ENCODE results near the gene KMO. TPM values are rescaled to one million over a fixed set of nuclear protein-coding genes. Genes with fewer than 3 reads are reported as not detected.
A peak's percentile ranks its signal among the peaks of the same experiment; 100 is the strongest.

The KMO gene
- total RNA-seq, 1 experiment from 2014 or later: not detected

DNA sequence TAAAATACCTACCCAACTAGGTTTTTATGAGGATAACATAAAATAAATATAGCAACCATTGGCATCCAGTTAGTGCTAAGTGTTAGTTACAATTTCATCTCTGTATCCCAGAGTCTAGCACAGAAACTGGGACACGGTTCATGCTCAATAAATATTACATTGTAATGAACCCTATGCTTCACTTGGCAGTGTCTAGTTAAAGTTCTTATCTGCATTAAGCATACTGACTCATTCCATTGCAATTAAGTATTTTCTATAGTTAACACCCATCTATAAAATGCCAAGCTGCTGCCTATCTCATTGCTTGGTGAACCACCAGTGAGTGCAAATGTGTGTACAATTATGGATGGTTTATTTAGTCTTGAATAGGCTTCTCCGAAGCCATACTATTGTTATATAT, 92.8 kb downstream of the KMO start (continued):
- TF ChIP-seq MXD4 (CRISPR knock-in tag; IDR thresholded peaks at IDR 0.05; ENCODE audit: borderline replicate concordance) (no peak), ZNF396 (CRISPR knock-in tag; IDR thresholded peaks at IDR 0.05; ENCODE audit: borderline replicate concordance) (no peak)

DNA sequence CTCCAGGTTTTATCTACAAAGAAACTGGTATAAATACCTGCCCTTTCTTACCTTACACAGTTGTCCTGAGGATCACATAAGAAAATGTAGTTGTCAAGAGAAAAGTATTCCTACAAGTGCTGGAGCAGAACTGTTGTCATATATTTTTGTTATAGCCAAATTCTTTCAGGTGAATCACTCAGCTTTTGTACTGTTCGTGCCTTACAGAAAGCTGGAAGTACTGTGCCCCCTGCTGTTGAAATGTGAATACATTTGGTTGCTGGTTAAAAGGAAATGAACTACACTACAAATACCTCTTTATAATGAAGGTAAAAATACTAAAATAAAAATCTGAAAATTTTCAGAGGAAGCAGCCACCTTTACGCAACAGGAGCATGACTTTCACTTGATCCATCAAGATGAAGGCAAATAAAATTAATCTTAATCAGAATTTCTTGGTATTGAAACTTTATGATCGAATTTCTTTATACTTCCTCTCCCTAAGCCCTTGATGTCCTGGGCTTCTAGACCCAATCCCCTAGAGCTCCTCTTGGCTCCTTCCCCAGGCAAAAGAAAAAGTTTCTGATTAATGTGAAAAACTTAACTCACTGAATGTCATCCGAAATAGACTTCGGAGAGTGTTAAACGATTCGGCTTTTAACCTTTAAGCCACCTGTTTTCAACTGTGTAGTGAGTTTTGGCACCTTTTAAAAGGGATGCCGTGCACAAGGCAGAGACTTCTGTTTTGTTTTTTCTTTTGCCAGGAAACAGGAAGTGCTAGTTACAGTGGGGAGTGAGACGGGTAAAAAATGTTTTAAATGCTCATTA, 95.5 kb downstream of the KMO start:
- ATAC-seq: peak; percentile 65
- H3K27ac Mint-ChIP-seq: peak overlapping the region; percentile 73
- H3K4me1 Mint-ChIP-seq: peaks cover 34% of the 10 kb centered on the region
- ChIA-PET CTCF (interaction anchor here (0.6 to 1.6 kb wide), 6 partner anchors 10 to 358 kb away, joined by 3 to 8 read pairs (median 3); no protein-coding TSS in a partner anchor), POLR2A (interaction anchor here (1.5 kb wide), 1 partner anchor 13 kb away, joined by 3 read pairs; the partner anchor contains the start of genes CHML and OPN3)
- no peak for DNase-seq (ENCODE audit: low spot score)
- H3K27me3 Mint-ChIP-seq (ENCODE audit: low read depth): no peaks in the 10 kb centered on the region
- H3K36me3 Mint-ChIP-seq: peaks cover 10% of the 10 kb centered on the region; the same call in 1 of the 2 replicates
- TF ChIP-seq CREM (CRISPR knock-in tag; IDR thresholded peaks at IDR 0.05) (no peak), FOXJ3 (CRISPR knock-in tag; IDR thresholded peaks at IDR 0.05; ENCODE audit: borderline replicate concordance) (no peak), MXD4 (CRISPR knock-in tag; IDR thresholded peaks at IDR 0.05; ENCODE audit: borderline replicate concordance) (no peak), TCF7 (CRISPR knock-in tag; IDR thresholded peaks at IDR 0.05; ENCODE audit: low read depth) (no peak), ZNF423 (CRISPR knock-in tag; IDR thresholded peaks at IDR 0.05) (no peak), GRHL2 (CRISPR knock-in tag; IDR thresholded peaks at IDR 0.05; ENCODE audit: insufficient replicate concordance, severe bottlenecking) (no peak), MAX (CRISPR knock-in tag; IDR thresholded peaks at IDR 0.05) (no peak), PRDM15 (CRISPR knock-in tag; IDR thresholded peaks at IDR 0.05) (no peak), HMGXB4 (CRISPR knock-in tag; IDR thresholded peaks at IDR 0.05) (no peak), JUN (CRISPR knock-in tag; IDR thresholded peaks at IDR 0.05) (no peak), SP1 (CRISPR knock-in tag; conservative IDR thresholded peaks at IDR 0.05) (no peak)
- TF ChIP-seq, protein P1, sequence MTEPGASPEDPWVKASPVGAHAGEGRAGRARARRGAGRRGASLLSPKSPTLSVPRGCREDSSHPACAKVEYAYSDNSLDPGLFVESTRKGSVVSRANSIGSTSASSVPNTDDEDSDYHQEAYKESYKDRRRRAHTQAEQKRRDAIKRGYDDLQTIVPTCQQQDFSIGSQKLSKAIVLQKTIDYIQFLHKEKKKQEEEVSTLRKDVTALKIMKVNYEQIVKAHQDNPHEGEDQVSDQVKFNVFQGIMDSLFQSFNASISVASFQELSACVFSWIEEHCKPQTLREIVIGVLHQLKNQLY (CRISPR knock-in tag; IDR thresholded peaks at IDR 0.05): no peak
- TF ChIP-seq, protein P2, sequence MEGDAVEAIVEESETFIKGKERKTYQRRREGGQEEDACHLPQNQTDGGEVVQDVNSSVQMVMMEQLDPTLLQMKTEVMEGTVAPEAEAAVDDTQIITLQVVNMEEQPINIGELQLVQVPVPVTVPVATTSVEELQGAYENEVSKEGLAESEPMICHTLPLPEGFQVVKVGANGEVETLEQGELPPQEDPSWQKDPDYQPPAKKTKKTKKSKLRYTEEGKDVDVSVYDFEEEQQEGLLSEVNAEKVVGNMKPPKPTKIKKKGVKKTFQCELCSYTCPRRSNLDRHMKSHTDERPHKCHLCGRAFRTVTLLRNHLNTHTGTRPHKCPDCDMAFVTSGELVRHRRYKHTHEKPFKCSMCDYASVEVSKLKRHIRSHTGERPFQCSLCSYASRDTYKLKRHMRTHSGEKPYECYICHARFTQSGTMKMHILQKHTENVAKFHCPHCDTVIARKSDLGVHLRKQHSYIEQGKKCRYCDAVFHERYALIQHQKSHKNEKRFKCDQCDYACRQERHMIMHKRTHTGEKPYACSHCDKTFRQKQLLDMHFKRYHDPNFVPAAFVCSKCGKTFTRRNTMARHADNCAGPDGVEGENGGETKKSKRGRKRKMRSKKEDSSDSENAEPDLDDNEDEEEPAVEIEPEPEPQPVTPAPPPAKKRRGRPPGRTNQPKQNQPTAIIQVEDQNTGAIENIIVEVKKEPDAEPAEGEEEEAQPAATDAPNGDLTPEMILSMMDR (IDR thresholded peaks at IDR 0.05): no peak
- TF ChIP-seq, protein P3, sequence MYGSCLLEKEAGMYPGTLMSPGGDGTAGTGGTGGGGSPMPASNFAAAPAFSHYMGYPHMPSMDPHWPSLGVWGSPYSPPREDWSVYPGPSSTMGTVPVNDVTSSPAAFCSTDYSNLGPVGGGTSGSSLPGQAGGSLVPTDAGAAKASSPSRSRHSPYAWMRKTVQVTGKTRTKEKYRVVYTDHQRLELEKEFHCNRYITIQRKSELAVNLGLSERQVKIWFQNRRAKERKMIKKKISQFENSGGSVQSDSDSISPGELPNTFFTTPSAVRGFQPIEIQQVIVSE (CRISPR knock-in tag; IDR thresholded peaks at IDR 0.05; ENCODE audit: borderline replicate concordance): no peak
- TF ChIP-seq, protein P4, sequence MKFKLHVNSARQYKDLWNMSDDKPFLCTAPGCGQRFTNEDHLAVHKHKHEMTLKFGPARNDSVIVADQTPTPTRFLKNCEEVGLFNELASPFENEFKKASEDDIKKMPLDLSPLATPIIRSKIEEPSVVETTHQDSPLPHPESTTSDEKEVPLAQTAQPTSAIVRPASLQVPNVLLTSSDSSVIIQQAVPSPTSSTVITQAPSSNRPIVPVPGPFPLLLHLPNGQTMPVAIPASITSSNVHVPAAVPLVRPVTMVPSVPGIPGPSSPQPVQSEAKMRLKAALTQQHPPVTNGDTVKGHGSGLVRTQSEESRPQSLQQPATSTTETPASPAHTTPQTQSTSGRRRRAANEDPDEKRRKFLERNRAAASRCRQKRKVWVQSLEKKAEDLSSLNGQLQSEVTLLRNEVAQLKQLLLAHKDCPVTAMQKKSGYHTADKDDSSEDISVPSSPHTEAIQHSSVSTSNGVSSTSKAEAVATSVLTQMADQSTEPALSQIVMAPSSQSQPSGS (CRISPR knock-in tag; IDR thresholded peaks at IDR 0.05; ENCODE audit: borderline replicate concordance, low read depth): no peak
- TF ChIP-seq, protein P5, sequence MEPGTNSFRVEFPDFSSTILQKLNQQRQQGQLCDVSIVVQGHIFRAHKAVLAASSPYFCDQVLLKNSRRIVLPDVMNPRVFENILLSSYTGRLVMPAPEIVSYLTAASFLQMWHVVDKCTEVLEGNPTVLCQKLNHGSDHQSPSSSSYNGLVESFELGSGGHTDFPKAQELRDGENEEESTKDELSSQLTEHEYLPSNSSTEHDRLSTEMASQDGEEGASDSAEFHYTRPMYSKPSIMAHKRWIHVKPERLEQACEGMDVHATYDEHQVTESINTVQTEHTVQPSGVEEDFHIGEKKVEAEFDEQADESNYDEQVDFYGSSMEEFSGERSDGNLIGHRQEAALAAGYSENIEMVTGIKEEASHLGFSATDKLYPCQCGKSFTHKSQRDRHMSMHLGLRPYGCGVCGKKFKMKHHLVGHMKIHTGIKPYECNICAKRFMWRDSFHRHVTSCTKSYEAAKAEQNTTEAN (CRISPR knock-in tag; IDR thresholded peaks at IDR 0.05): no peak
- TF ChIP-seq, protein P6, sequence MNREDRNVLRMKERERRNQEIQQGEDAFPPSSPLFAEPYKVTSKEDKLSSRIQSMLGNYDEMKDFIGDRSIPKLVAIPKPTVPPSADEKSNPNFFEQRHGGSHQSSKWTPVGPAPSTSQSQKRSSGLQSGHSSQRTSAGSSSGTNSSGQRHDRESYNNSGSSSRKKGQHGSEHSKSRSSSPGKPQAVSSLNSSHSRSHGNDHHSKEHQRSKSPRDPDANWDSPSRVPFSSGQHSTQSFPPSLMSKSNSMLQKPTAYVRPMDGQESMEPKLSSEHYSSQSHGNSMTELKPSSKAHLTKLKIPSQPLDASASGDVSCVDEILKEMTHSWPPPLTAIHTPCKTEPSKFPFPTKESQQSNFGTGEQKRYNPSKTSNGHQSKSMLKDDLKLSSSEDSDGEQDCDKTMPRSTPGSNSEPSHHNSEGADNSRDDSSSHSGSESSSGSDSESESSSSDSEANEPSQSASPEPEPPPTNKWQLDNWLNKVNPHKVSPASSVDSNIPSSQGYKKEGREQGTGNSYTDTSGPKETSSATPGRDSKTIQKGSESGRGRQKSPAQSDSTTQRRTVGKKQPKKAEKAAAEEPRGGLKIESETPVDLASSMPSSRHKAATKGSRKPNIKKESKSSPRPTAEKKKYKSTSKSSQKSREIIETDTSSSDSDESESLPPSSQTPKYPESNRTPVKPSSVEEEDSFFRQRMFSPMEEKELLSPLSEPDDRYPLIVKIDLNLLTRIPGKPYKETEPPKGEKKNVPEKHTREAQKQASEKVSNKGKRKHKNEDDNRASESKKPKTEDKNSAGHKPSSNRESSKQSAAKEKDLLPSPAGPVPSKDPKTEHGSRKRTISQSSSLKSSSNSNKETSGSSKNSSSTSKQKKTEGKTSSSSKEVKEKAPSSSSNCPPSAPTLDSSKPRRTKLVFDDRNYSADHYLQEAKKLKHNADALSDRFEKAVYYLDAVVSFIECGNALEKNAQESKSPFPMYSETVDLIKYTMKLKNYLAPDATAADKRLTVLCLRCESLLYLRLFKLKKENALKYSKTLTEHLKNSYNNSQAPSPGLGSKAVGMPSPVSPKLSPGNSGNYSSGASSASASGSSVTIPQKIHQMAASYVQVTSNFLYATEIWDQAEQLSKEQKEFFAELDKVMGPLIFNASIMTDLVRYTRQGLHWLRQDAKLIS (CRISPR knock-in tag; IDR thresholded peaks at IDR 0.05; ENCODE audit: borderline replicate concordance): no peak
- H3K4me3 Mint-ChIP-seq: no peak overlapping the region
- H3K9me3 Mint-ChIP-seq: no peaks in the 10 kb centered on the region

Data from WTC11 (cell line).